ENCODE measurements around the gene VWC2L. TPM values are rescaled to one million over a fixed set of nuclear protein-coding genes. Genes with fewer than 3 reads are reported as not detected.

Gene VWC2L
- polyA plus RNA-seq (2013, experiment 1 of 2) = not detected
- not detected for polyA plus RNA-seq (2013, experiment 2 of 2)

- Histone ChIP-seq H3K4me1 (ENCODE audit: insufficient read depth, low read length) (peaks cover 4% of the 10 kb centered on the region; the same call in 1 of the 2 replicates), H3K4me3 (ENCODE audit: low read length) (no peak within 1 kb of the TSS), H3K27ac (ENCODE audit: low read depth, low read length) (no peak within 1 kb of the TSS), H3K27me3 (ENCODE audit: insufficient read depth, low read length) (peaks cover 7% of the 10 kb centered on the region; the same call in 1 of the 2 replicates), H3K9me3 (ENCODE audit: insufficient read depth, low read depth, low read length) (no peaks in the 10 kb centered on the region), H3K9ac (ENCODE audit: low read depth, low read length) (no peak within 1 kb of the TSS), H3K36me3 (ENCODE audit: insufficient read depth, low read length) (no peaks in the 10 kb centered on the region)
- 18% methylated on average over 19 of the region's 19 CpGs for WGBS
Measured at GRCh38 chr2:214410918-214411554, at the start of gene VWC2L. Gene VWC2L (plus strand): TSS chr2:214411054. CDS start chr2:214414194, 3,140 bp downstream.

GRCh38 chr2:214361116-214361515, 49.7 kb upstream of the VWC2L start:
- H3K9me3 ChIP-seq (ENCODE audit: insufficient read depth, low read depth, low read length) = peaks cover 15% of the 10 kb centered on the region; the same call in 1 of the 2 replicates
- H3K4me3 ChIP-seq (ENCODE audit: low read length) = no peak overlapping the region
- H3K27me3 ChIP-seq (ENCODE audit: insufficient read depth, low read length) = no peaks in the 10 kb centered on the region
- H3K4me1 ChIP-seq (ENCODE audit: insufficient read depth, low read length) = peaks cover 19% of the 10 kb centered on the region
- no peak overlapping the region for H3K27ac ChIP-seq (ENCODE audit: low read depth, low read length)
- H3K36me3 ChIP-seq (ENCODE audit: insufficient read depth, low read length) = no peaks in the 10 kb centered on the region
- 100% methylated on average over 2 of the region's 4 CpGs for WGBS
- H3K9ac ChIP-seq (ENCODE audit: low read depth, low read length) = no peak overlapping the region

GRCh38 chr2:214365549-214365948, 45.3 kb upstream of the VWC2L start:
- no peaks in the 10 kb centered on the region for H3K36me3 ChIP-seq (ENCODE audit: insufficient read depth, low read length)
- WGBS = 100% methylated on average over 1 of the region's 1 CpG
- H3K4me3 ChIP-seq (ENCODE audit: low read length) = no peak overlapping the region
- H3K9ac ChIP-seq (ENCODE audit: low read depth, low read length) = no peak overlapping the region
- no peaks in the 10 kb centered on the region for H3K9me3 ChIP-seq (ENCODE audit: insufficient read depth, low read depth, low read length)
- no peak overlapping the region for H3K27ac ChIP-seq (ENCODE audit: low read depth, low read length)
- H3K27me3 ChIP-seq (ENCODE audit: insufficient read depth, low read length) = no peaks in the 10 kb centered on the region
- H3K4me1 ChIP-seq (ENCODE audit: insufficient read depth, low read length) = no peaks in the 10 kb centered on the region

GRCh38 chr2:214367171-214367570, 43.7 kb upstream of the VWC2L start:
- no peak overlapping the region for H3K9ac ChIP-seq (ENCODE audit: low read depth, low read length)
- no peaks in the 10 kb centered on the region for H3K4me1 ChIP-seq (ENCODE audit: insufficient read depth, low read length)
- H3K9me3 ChIP-seq (ENCODE audit: insufficient read depth, low read depth, low read length) = no peaks in the 10 kb centered on the region
- no peak overlapping the region for H3K4me3 ChIP-seq (ENCODE audit: low read length)
- WGBS = 93% methylated on average over 2 of the region's 3 CpGs
- no peaks in the 10 kb centered on the region for H3K36me3 ChIP-seq (ENCODE audit: insufficient read depth, low read length)
- no peaks in the 10 kb centered on the region for H3K27me3 ChIP-seq (ENCODE audit: insufficient read depth, low read length)
- no peak overlapping the region for H3K27ac ChIP-seq (ENCODE audit: low read depth, low read length)

- WGBS = 96% methylated on average over 6 of the region's 7 CpGs
- H3K4me1 ChIP-seq (ENCODE audit: insufficient read depth, low read length) = no peaks in the 10 kb centered on the region; the same call in 1 of the 2 replicates
- no peaks in the 10 kb centered on the region for H3K27me3 ChIP-seq (ENCODE audit: insufficient read depth, low read length)
- no peaks in the 10 kb centered on the region for H3K9me3 ChIP-seq (ENCODE audit: insufficient read depth, low read depth, low read length)
- no peak overlapping the region for H3K27ac ChIP-seq (ENCODE audit: low read depth, low read length)
- H3K36me3 ChIP-seq (ENCODE audit: insufficient read depth, low read length) = no peaks in the 10 kb centered on the region
- no peak overlapping the region for H3K9ac ChIP-seq (ENCODE audit: low read depth, low read length)
- no peak overlapping the region for H3K4me3 ChIP-seq (ENCODE audit: low read length)
Measured at GRCh38 chr2:214376618-214377285, 34.1 kb upstream of the VWC2L start.

- Histone ChIP-seq H3K9ac (ENCODE audit: low read depth, low read length) (no peak overlapping the region), H3K9me3 (ENCODE audit: insufficient read depth, low read depth, low read length) (no peaks in the 10 kb centered on the region), H3K4me1 (ENCODE audit: insufficient read depth, low read length) (no peaks in the 10 kb centered on the region; the same call in 1 of the 2 replicates), H3K27me3 (ENCODE audit: insufficient read depth, low read length) (no peaks in the 10 kb centered on the region), H3K4me3 (ENCODE audit: low read length) (no peak overlapping the region), H3K27ac (ENCODE audit: low read depth, low read length) (no peak overlapping the region), H3K36me3 (ENCODE audit: insufficient read depth, low read length) (no peaks in the 10 kb centered on the region)
- over 99% methylated on average over 4 of the region's 5 CpGs for WGBS
Measured at GRCh38 chr2:214377286-214377624, 33.6 kb upstream of the VWC2L start.

GRCh38 chr2:214378455-214379103, 32.3 kb upstream of the VWC2L start:
- no peak overlapping the region for H3K4me3 ChIP-seq (ENCODE audit: low read length)
- no peak overlapping the region for H3K9ac ChIP-seq (ENCODE audit: low read depth, low read length)
- 84% methylated on average over 3 of the region's 3 CpGs for WGBS
- H3K36me3 ChIP-seq (ENCODE audit: insufficient read depth, low read length) = no peaks in the 10 kb centered on the region
- no peak overlapping the region for H3K27ac ChIP-seq (ENCODE audit: low read depth, low read length)
- H3K27me3 ChIP-seq (ENCODE audit: insufficient read depth, low read length) = no peaks in the 10 kb centered on the region
- H3K9me3 ChIP-seq (ENCODE audit: insufficient read depth, low read depth, low read length) = no peaks in the 10 kb centered on the region
- no peaks in the 10 kb centered on the region for H3K4me1 ChIP-seq (ENCODE audit: insufficient read depth, low read length)

GRCh38 chr2:214379227-214379626, 31.6 kb upstream of the VWC2L start:
- Histone ChIP-seq H3K9ac (ENCODE audit: low read depth, low read length) (no peak overlapping the region), H3K27ac (ENCODE audit: low read depth, low read length) (no peak overlapping the region), H3K4me1 (ENCODE audit: insufficient read depth, low read length) (no peaks in the 10 kb centered on the region), H3K9me3 (ENCODE audit: insufficient read depth, low read depth, low read length) (no peaks in the 10 kb centered on the region), H3K27me3 (ENCODE audit: insufficient read depth, low read length) (no peaks in the 10 kb centered on the region), H3K4me3 (ENCODE audit: low read length) (no peak overlapping the region), H3K36me3 (ENCODE audit: insufficient read depth, low read length) (no peaks in the 10 kb centered on the region)
- 90% methylated on average over 1 of the region's 1 CpG for WGBS

- 87% methylated on average over 5 of the region's 5 CpGs for WGBS
- no peaks in the 10 kb centered on the region for H3K9me3 ChIP-seq (ENCODE audit: insufficient read depth, low read depth, low read length)
- no peaks in the 10 kb centered on the region for H3K27me3 ChIP-seq (ENCODE audit: insufficient read depth, low read length)
- no peak overlapping the region for H3K9ac ChIP-seq (ENCODE audit: low read depth, low read length)
- no peaks in the 10 kb centered on the region for H3K4me1 ChIP-seq (ENCODE audit: insufficient read depth, low read length)
- H3K36me3 ChIP-seq (ENCODE audit: insufficient read depth, low read length) = no peaks in the 10 kb centered on the region
- H3K27ac ChIP-seq (ENCODE audit: low read depth, low read length) = no peak overlapping the region
- no peak overlapping the region for H3K4me3 ChIP-seq (ENCODE audit: low read length)
Measured at GRCh38 chr2:214380681-214381080, 30.2 kb upstream of the VWC2L start.

- H3K9ac ChIP-seq (ENCODE audit: low read depth, low read length) = no peak overlapping the region
- no peaks in the 10 kb centered on the region for H3K36me3 ChIP-seq (ENCODE audit: insufficient read depth, low read length)
- no peak overlapping the region for H3K27ac ChIP-seq (ENCODE audit: low read depth, low read length)
- no peak overlapping the region for H3K4me3 ChIP-seq (ENCODE audit: low read length)
- 93% methylated on average over 2 of the region's 2 CpGs for WGBS
- no peaks in the 10 kb centered on the region for H3K4me1 ChIP-seq (ENCODE audit: insufficient read depth, low read length)
- no peaks in the 10 kb centered on the region for H3K9me3 ChIP-seq (ENCODE audit: insufficient read depth, low read depth, low read length)
- H3K27me3 ChIP-seq (ENCODE audit: insufficient read depth, low read length) = no peaks in the 10 kb centered on the region
Measured at GRCh38 chr2:214382229-214382628, 28.6 kb upstream of the VWC2L start.

GRCh38 chr2:214386720-214387119, 24.1 kb upstream of the VWC2L start:
- H3K4me1 ChIP-seq (ENCODE audit: insufficient read depth, low read length) = no peaks in the 10 kb centered on the region
- no peaks in the 10 kb centered on the region for H3K27me3 ChIP-seq (ENCODE audit: insufficient read depth, low read length)
- WGBS = 97% methylated on average over 2 of the region's 2 CpGs
- no peaks in the 10 kb centered on the region for H3K9me3 ChIP-seq (ENCODE audit: insufficient read depth, low read depth, low read length)
- no peak overlapping the region for H3K4me3 ChIP-seq (ENCODE audit: low read length)
- H3K9ac ChIP-seq (ENCODE audit: low read depth, low read length) = no peak overlapping the region
- no peaks in the 10 kb centered on the region for H3K36me3 ChIP-seq (ENCODE audit: insufficient read depth, low read length)
- H3K27ac ChIP-seq (ENCODE audit: low read depth, low read length) = no peak overlapping the region
